ENCODE measurements around the gene SWT1.
A peak's percentile ranks its signal among the peaks of the same experiment; 100 is the strongest.

SWT1 gene

DNA sequence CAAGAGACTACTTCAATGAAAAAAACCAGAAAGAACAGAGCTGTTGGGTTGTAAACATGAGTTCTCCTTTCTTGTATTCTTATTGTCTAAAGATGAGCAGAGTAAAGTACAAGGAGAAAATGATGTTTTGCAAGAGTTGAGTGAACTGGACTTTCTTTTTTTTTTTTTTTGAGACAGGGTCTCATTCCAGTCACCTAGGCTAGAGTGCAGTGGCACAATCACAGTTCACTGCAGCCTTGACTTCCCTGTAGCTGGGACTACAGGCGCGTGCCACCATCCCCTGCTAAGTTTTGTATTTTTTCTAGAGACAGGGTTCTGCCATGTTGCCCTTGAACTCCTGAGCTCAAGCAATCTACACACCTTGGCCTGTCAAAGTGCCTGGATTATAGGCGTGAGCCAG lies 167.2 kb downstream of the SWT1 start:
- DNase-seq: no peak

DNA sequence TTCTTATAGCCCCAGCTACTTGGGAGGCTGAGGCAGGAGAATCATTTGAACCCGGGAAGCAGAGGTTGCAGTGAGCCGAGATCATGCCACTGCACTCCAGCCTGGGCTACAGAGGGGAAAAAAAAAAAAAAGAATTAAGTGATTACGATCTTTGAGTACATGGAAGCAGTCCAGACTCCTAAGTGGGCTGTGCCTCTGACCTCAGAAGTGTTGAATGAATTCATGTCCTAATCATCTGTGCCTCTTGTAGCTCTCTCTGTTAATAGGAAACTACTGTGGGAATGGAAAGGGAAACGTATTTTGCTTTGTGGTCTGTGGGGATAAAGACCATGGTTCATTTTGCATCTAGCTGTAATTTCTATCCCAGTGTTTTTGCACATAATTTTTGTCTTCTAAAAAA lies 168.4 kb downstream of the SWT1 start:
- DNase-seq: peak; percentile 6

DNA sequence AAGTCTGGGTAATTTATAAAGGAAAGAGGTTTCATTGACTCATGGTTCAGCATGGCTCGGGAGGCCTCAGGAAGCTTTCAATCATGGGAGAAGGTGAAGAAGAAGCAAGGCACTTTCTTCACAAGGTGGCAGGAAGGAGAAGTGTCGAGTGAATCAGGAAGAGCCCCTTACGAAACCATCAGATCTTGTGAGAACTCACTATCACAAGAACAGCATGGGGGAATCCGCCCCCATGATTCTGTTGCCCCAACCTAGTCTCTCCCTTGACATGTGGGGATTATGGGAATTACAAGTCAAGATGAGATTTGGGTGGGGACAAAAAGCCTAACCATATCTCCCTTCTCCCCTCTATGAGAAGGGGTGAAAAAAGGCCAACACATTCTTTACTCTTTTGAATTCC lies 171.3 kb downstream of the SWT1 start:
- DNase-seq: no peak

DNA sequence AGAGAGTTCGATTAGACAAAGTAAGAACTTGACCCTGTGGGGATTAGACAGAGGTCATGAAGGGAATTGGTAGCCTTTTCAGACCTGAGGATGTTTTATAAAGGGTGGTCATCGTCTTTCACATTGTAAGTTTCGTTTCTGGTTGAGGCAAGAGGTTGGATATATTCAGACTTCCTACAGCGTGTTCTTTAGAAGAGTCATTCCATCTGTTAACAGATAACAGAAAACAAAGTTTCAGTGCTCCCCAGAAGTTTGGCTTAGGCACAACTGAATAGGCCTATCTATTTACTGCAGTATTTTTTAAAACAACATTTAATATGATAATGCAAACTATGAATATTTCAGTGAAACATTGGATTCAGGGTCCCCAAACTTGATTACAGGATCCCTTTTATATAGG lies 177.2 kb downstream of the SWT1 start:
- DNase-seq: no peak

DNA sequence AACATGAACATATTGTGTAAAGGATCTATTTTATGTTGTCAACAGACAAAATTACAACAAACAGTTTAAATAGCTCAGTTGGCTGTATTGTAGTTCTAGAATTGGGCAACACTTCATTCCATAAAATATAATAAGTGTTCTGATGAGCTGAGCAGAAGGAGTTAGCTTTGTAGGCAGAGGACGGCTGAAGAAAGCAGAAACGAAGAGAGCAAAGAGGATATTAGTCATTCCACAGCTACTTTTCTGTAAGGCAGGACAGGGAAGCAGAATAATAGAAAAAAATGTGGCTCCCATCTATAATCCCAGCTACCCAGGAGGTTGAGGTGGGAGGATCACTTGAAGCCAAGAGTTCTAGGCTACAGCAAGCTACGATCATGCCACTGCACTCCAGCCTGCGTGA lies 180.3 kb downstream of the SWT1 start:
- peak; percentile 67 for DNase-seq

DNA sequence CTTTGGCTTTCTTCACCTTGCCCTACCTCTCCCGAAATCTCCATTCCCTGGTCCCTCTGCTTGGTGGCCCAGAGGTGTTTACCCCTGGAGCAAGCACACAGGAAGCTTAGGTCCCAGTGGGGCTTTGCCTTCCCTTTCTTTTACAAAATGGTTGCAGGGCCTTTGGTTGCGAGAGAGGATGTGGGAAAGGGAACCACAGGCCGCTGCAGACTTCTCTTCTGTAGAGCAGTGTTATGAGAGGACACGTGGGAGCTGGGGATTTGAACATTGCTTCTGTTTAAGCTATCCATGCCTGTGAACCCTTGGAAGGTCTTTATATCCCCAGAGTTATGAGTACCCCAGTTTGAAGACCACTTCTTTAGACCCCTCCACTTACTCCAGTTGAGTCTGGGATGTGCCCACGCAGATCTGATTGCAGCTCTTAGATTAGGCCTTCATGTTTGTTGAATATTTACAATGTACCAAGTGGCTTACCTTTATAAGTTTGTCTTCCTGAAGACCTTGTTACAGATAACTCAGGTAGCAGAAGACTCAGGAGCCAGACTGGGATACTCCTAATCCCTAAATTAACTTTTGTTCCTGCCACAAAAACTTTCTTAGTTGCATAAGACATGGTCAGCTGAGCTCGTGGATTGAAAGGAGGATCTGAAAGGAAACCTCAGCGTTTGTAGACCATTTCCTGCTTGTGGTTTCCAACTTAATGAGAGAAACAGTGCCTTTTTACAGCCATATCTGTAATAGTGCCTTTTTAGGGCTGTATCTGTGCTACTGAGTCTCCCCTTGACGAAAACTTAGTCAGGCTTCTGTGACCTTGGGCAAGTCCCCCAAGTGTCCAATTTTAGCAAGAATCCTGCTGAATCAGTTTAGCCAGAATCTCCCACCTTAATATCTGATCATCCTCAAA lies 182.0 kb downstream of the SWT1 start:
- DNase-seq: peak; percentile 85

DNA sequence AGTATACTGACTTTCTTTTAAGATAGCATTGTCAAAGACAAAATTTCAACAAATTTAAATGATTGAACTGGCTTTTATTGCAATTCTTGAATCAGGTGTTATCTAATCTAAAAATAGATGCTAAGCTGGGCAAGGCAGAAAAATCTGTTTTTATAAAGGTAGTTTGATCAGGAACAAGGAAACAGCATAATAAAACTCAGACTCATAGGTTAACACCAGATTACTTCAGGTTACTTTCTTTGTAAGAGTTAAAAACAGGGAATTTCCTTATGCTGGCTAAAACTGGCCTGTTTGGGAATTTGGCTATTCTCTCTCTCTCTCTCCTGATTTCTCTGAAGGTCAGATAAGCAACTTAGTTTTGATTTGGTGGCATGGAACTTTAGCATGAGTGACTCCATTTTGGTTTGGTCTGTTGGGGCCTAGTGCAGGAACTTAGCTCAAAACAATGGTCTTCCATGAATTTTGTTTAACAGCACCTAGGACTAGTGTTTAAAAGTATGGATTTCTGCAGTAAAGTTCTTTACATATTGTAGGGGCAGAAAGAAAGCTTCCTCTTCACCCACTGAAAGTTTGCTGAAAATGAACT lies 184.3 kb downstream of the SWT1 start:
- DNase-seq: no peak
